ENCODE data around the gene PARP11.

The PARP11 gene

DNA sequence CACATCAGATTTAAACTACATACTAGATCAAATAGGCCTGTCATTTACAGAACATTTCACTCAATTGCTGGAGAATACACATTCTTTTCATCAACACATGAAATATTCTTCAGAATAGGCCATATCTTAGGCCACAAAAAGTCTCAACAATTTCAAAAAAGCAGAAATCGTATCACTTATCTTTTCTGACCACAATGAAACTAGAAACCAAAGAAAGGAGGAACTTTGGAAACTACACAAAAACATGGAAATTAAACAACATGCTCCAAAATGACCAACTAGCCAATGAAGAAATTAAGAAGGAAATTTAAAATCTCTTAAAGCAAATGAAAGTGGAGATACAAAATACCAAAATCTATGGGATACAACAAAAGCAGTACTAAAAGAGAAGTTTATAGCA is 35.1 kb downstream of the PARP11 start:
- Histone ChIP-seq H3K27me3 (ENCODE audit: control insufficient read depth, insufficient read depth, low read length) (no peaks in the 10 kb centered on the region), H3K36me3 (ENCODE audit: insufficient read depth, low read length) (no peaks in the 10 kb centered on the region), H3K4me1 (ENCODE audit: control insufficient read depth, insufficient read depth, low read length) (no peaks in the 10 kb centered on the region), H3K4me3 (ENCODE audit: low read length) (no peak overlapping the region), H3K9ac (ENCODE audit: low read depth, low read length) (no peak overlapping the region), H3K4me2 (ENCODE audit: low read length) (no peak overlapping the region), H3K9me3 (replicated peaks; ENCODE audit: low read length) (no peaks in the 10 kb centered on the region)

DNA sequence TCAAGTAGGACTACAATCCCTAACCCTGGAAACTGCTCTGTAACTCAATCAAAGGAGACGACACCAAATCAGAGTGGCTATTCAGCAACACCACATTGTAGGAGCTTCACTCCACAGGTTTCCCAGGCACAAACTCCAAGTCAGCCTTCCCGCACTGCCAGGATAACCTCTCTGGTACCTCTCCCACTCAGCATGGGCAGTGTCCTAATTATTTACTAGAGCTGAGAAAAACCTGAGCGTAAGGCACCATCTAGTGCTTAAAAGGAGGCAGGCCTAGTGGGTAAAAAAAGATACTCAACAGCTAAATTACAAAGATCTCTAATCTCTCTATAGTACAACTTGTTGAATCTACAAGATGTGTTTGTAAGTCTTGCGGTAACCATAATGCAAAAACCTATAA is 36.1 kb downstream of the PARP11 start:
- H3K4me2 ChIP-seq (ENCODE audit: low read length), result no peak overlapping the region
- H3K36me3 ChIP-seq (ENCODE audit: insufficient read depth, low read length), result no peaks in the 10 kb centered on the region
- no peaks in the 10 kb centered on the region for H3K9me3 ChIP-seq (replicated peaks; ENCODE audit: low read length)
- H3K9ac ChIP-seq (ENCODE audit: low read depth, low read length), result no peak overlapping the region
- no peaks in the 10 kb centered on the region for H3K4me1 ChIP-seq (ENCODE audit: control insufficient read depth, insufficient read depth, low read length)
- H3K27me3 ChIP-seq (ENCODE audit: control insufficient read depth, insufficient read depth, low read length), result no peaks in the 10 kb centered on the region
- H3K4me3 ChIP-seq (ENCODE audit: low read length), result no peak overlapping the region

GRCh38 chr12:3836641-3837040 is 36.6 kb downstream of the PARP11 start:
- Histone ChIP-seq H3K4me3 (ENCODE audit: low read length) (no peak overlapping the region), H3K27me3 (ENCODE audit: control insufficient read depth, insufficient read depth, low read length) (no peaks in the 10 kb centered on the region), H3K4me2 (ENCODE audit: low read length) (no peak overlapping the region), H3K36me3 (ENCODE audit: insufficient read depth, low read length) (no peaks in the 10 kb centered on the region), H3K9me3 (replicated peaks; ENCODE audit: low read length) (no peaks in the 10 kb centered on the region), H3K9ac (ENCODE audit: low read depth, low read length) (no peak overlapping the region), H3K4me1 (ENCODE audit: control insufficient read depth, insufficient read depth, low read length) (no peaks in the 10 kb centered on the region)

DNA sequence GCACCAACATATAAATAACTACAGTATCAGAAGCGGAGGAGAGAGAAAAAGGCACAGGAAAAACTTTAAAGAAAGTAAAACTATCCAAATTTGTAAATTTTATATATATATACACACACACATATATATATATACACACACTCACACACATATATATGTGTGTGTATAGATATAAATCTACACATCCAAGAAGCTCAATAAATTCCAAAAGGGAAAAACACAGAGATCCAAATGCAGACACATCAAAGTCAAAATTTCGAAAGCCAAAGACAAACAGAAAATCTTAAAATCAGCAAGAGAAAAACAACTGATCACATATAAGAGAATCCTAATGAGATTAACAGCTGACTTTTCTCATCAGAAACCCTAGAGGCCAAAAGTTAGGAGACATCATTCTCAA is 37.3 kb downstream of the PARP11 start:
- no peak overlapping the region for H3K4me2 ChIP-seq (ENCODE audit: low read length)

DNA sequence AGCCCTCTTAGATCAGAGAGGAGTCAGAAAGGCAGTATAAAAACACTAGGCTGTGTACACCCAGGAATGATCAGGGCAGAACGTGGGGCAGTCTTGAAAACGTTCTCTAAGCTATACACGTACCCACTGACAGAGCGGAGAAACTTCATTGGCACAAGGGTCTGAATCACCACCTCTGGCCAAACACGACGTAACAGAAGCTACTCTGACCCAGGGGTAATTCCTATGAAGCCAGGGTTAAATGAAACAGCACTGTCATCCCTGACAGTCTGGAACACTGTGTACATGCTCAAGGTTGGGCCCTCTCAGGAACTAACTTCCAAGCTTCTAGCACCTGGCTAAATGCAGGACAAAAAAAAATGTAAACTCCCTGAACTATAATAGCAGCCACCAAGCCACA is 38.4 kb downstream of the PARP11 start:
- H3K9ac ChIP-seq (ENCODE audit: low read depth, low read length), result no peak overlapping the region
- H3K4me3 ChIP-seq (ENCODE audit: low read length), result no peak overlapping the region
- no peaks in the 10 kb centered on the region for H3K36me3 ChIP-seq (ENCODE audit: insufficient read depth, low read length)

More for the DNA sequence above, 37.3 kb downstream of the PARP11 start:
- Histone ChIP-seq H3K4me1 (ENCODE audit: control insufficient read depth, insufficient read depth, low read length) (no peaks in the 10 kb centered on the region), H3K27me3 (ENCODE audit: control insufficient read depth, insufficient read depth, low read length) (no peaks in the 10 kb centered on the region), H3K4me3 (ENCODE audit: low read length) (no peak overlapping the region), H3K36me3 (ENCODE audit: insufficient read depth, low read length) (no peaks in the 10 kb centered on the region), H3K9ac (ENCODE audit: low read depth, low read length) (no peak overlapping the region), H3K9me3 (replicated peaks; ENCODE audit: low read length) (no peaks in the 10 kb centered on the region)

GRCh38 chr12:3833670-3834310 is 39.4 kb downstream of the PARP11 start:
- H3K9ac ChIP-seq (ENCODE audit: low read depth, low read length), result no peak overlapping the region
- no peaks in the 10 kb centered on the region for H3K27me3 ChIP-seq (ENCODE audit: control insufficient read depth, insufficient read depth, low read length)
- no peaks in the 10 kb centered on the region for H3K4me1 ChIP-seq (ENCODE audit: control insufficient read depth, insufficient read depth, low read length)
- H3K4me3 ChIP-seq (ENCODE audit: low read length), result no peak overlapping the region
- no peaks in the 10 kb centered on the region for H3K36me3 ChIP-seq (ENCODE audit: insufficient read depth, low read length)
- no peak overlapping the region for H3K4me2 ChIP-seq (ENCODE audit: low read length)
- no peaks in the 10 kb centered on the region for H3K9me3 ChIP-seq (replicated peaks; ENCODE audit: low read length)

More for the DNA sequence above, 38.4 kb downstream of the PARP11 start:
- no peaks in the 10 kb centered on the region for H3K9me3 ChIP-seq (replicated peaks; ENCODE audit: low read length)
- H3K4me2 ChIP-seq (ENCODE audit: low read length), result no peak overlapping the region
- no peaks in the 10 kb centered on the region for H3K4me1 ChIP-seq (ENCODE audit: control insufficient read depth, insufficient read depth, low read length)
- H3K27me3 ChIP-seq (ENCODE audit: control insufficient read depth, insufficient read depth, low read length), result no peaks in the 10 kb centered on the region

- Histone ChIP-seq H3K36me3 (ENCODE audit: insufficient read depth, low read length) (no peaks in the 10 kb centered on the region), H3K4me1 (ENCODE audit: control insufficient read depth, insufficient read depth, low read length) (no peaks in the 10 kb centered on the region), H3K9ac (ENCODE audit: low read depth, low read length) (no peak overlapping the region), H3K9me3 (replicated peaks; ENCODE audit: low read length) (no peaks in the 10 kb centered on the region), H3K4me3 (ENCODE audit: low read length) (no peak overlapping the region), H3K27me3 (ENCODE audit: control insufficient read depth, insufficient read depth, low read length) (no peaks in the 10 kb centered on the region), H3K4me2 (ENCODE audit: low read length) (no peak overlapping the region)
Measured at GRCh38 chr12:3832738-3833137, 40.5 kb downstream of the PARP11 start.

GRCh38 chr12:3828888-3829287 is 44.3 kb downstream of the PARP11 start:
- Histone ChIP-seq H3K4me3 (ENCODE audit: low read length) (no peak overlapping the region), H3K4me1 (ENCODE audit: control insufficient read depth, insufficient read depth, low read length) (no peaks in the 10 kb centered on the region), H3K36me3 (ENCODE audit: insufficient read depth, low read length) (no peaks in the 10 kb centered on the region), H3K9me3 (replicated peaks; ENCODE audit: low read length) (no peaks in the 10 kb centered on the region), H3K27me3 (ENCODE audit: control insufficient read depth, insufficient read depth, low read length) (no peaks in the 10 kb centered on the region), H3K4me2 (ENCODE audit: low read length) (no peak overlapping the region), H3K9ac (ENCODE audit: low read depth, low read length) (no peak overlapping the region)

DNA sequence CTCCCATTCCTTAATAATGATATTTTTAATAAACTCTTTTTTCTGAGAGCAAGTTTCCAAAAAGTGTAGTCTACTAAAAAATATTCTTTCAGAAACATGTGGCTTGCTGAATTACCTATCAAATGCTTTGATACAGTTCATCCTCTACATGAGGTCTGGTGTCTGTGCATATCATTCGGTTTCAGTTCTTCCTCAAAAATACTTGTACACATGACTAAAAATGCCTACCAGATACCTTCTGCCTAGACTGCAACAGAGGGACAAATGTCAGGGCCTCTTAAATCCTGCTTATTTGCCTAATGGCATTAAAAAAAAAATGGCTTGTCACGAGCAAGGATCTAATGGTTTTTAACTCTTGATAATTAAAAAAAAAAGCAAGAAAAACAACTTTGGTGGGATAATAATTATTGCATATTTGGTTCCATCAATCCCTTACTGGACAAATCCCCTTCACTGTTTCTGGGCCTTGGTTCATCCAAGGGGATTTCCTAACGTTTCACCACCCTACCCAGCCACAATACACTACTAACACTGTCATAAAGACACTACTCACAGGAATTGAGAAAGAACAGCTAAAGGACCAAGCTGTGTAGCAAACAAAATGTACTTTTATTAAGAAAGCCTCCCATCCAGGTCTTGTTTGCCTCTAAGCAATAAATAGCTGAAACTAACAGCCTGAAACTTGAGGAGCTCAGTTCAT is 45.7 kb downstream of the PARP11 start:
- H3K9ac ChIP-seq (ENCODE audit: low read depth, low read length), result no peak overlapping the region
- H3K9me3 ChIP-seq (replicated peaks; ENCODE audit: low read length), result no peaks in the 10 kb centered on the region
- H3K27me3 ChIP-seq (ENCODE audit: control insufficient read depth, insufficient read depth, low read length), result no peaks in the 10 kb centered on the region
- no peak overlapping the region for H3K4me2 ChIP-seq (ENCODE audit: low read length)
- H3K4me3 ChIP-seq (ENCODE audit: low read length), result no peak overlapping the region
- H3K36me3 ChIP-seq (ENCODE audit: insufficient read depth, low read length), result no peaks in the 10 kb centered on the region
- no peaks in the 10 kb centered on the region for H3K4me1 ChIP-seq (ENCODE audit: control insufficient read depth, insufficient read depth, low read length)

GRCh38 chr12:3821441-3821840 is 51.8 kb downstream of the PARP11 start:
- peaks cover 4% of the 10 kb centered on the region for H3K4me1 ChIP-seq (ENCODE audit: control insufficient read depth, insufficient read depth, low read length)
- no peak overlapping the region for H3K9ac ChIP-seq (ENCODE audit: low read depth, low read length)
- H3K9me3 ChIP-seq (replicated peaks; ENCODE audit: low read length), result no peaks in the 10 kb centered on the region
- no peaks in the 10 kb centered on the region for H3K36me3 ChIP-seq (ENCODE audit: insufficient read depth, low read length)
- H3K4me2 ChIP-seq (ENCODE audit: low read length), result no peak overlapping the region
- H3K27me3 ChIP-seq (ENCODE audit: control insufficient read depth, insufficient read depth, low read length), result no peaks in the 10 kb centered on the region
- no peak overlapping the region for H3K4me3 ChIP-seq (ENCODE audit: low read length)

- no peak overlapping the region for H3K9ac ChIP-seq (ENCODE audit: low read depth, low read length)
- H3K4me1 ChIP-seq (ENCODE audit: control insufficient read depth, insufficient read depth, low read length), result peaks cover 8% of the 10 kb centered on the region
- no peak overlapping the region for H3K4me2 ChIP-seq (ENCODE audit: low read length)
- H3K4me3 ChIP-seq (ENCODE audit: low read length), result no peak overlapping the region
- H3K36me3 ChIP-seq (ENCODE audit: insufficient read depth, low read length), result no peaks in the 10 kb centered on the region
- no peaks in the 10 kb centered on the region for H3K9me3 ChIP-seq (replicated peaks; ENCODE audit: low read length)
- H3K27me3 ChIP-seq (ENCODE audit: control insufficient read depth, insufficient read depth, low read length), result no peaks in the 10 kb centered on the region
Measured at GRCh38 chr12:3820122-3820521, 53.1 kb downstream of the PARP11 start.

DNA sequence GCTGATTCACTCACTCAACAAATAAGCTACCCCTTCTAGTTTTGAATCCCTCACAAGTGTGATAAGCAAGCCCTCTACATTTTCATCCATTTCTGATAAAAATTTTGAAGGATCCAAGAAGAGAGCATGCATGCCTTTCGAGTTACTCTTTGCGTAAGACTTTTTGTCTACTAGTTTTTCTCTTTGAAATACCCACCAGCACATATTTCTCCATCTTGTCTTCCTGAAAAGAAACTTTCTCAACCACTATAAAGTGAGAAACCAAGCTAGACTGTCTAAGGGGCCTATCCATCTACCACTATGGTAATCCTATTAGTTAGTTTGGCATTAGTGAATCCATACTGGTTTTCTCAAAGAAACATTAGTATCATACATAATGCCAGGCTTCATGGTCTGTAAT is 56.9 kb downstream of the PARP11 start:
- H3K4me3 ChIP-seq (ENCODE audit: low read length), result no peak overlapping the region
- H3K36me3 ChIP-seq (ENCODE audit: insufficient read depth, low read length), result no peaks in the 10 kb centered on the region
- no peaks in the 10 kb centered on the region for H3K9me3 ChIP-seq (replicated peaks; ENCODE audit: low read length)
- H3K4me2 ChIP-seq (ENCODE audit: low read length), result no peak overlapping the region
- H3K9ac ChIP-seq (ENCODE audit: low read depth, low read length), result no peak overlapping the region
- H3K27me3 ChIP-seq (ENCODE audit: control insufficient read depth, insufficient read depth, low read length), result no peaks in the 10 kb centered on the region
- H3K4me1 ChIP-seq (ENCODE audit: control insufficient read depth, insufficient read depth, low read length), result peaks cover 8% of the 10 kb centered on the region

Measured in skeletal muscle satellite cell (primary cell).